ENCODE data around the gene NT5E. TPM values are rescaled to one million over a fixed set of nuclear protein-coding genes. Genes with fewer than 3 reads are reported as not detected.

Gene NT5E
- total and polyA plus RNA-seq, 7 donors, result 0.57 to 3.9 (median 2.3) TPM

- Histone ChIP-seq H3K4me1 (no peaks in the 10 kb centered on the region), H3K9me3 (no peaks in the 10 kb centered on the region), H3K4me3 (no peak overlapping the region), H3K36me3 (ENCODE audit: insufficient read depth in 1 of 2, low read depth in 1 of 2) (no peaks in the 10 kb centered on the region), H3K27me3 (ENCODE audit: insufficient read depth in 3 of 3, low read length in 2 of 3) (peaks cover 0 to 1% (median 0%) of the 10 kb centered on the region in 3 donors), H3K27ac (no peak overlapping the region)
- DNase-seq (no peak), ATAC-seq (no peak)
- intact Hi-C loops (cut with DNase I), result no loop called here
- no peak for TF ChIP-seq CTCF (IDR thresholded peaks at IDR 0.05)
Measured at GRCh38 chr6:85468326-85468725, 18.4 kb downstream of the NT5E start.

- DNase-seq (no peak), ATAC-seq (no peak)
- Histone ChIP-seq H3K4me3 (no peak overlapping the region), H3K27ac (no peak overlapping the region), H3K9me3 (no peaks in the 10 kb centered on the region), H3K4me1 (no peaks in the 10 kb centered on the region), H3K27me3 (ENCODE audit: insufficient read depth in 3 of 3, low read length in 2 of 3) (peaks cover 0 to 1% (median 0%) of the 10 kb centered on the region in 3 donors), H3K36me3 (ENCODE audit: insufficient read depth in 1 of 2, low read depth in 1 of 2) (no peaks in the 10 kb centered on the region)
- 24 to 34% (median 30%) methylated on average over 2 of the region's 2 CpGs for WGBS, 3 donors
- TF ChIP-seq CTCF (IDR thresholded peaks at IDR 0.05), result no peak
- intact Hi-C loops (cut with DNase I), result no loop called here
Measured at GRCh38 chr6:85469276-85470022, 19.6 kb downstream of the NT5E start.

GRCh38 chr6:85470023-85470410, 20.1 kb downstream of the NT5E start:
- no peak for ATAC-seq
- H3K36me3 ChIP-seq (ENCODE audit: insufficient read depth in 1 of 2, low read depth in 1 of 2), result no peaks in the 10 kb centered on the region
- 26 to 45% (median 27%) methylated on average over 2 of the region's 2 CpGs for WGBS, 3 donors
- intact Hi-C loops (cut with DNase I), result no loop called here
- no peaks in the 10 kb centered on the region for H3K27me3 ChIP-seq (ENCODE audit: insufficient read depth in 3 of 3, low read length in 2 of 3)
- H3K27ac ChIP-seq, result no peak overlapping the region
- H3K4me1 ChIP-seq, result no peaks in the 10 kb centered on the region
- no peak overlapping the region for H3K4me3 ChIP-seq
- DNase-seq, result no peak
- no peak for TF ChIP-seq CTCF (IDR thresholded peaks at IDR 0.05)
- no peaks in the 10 kb centered on the region for H3K9me3 ChIP-seq

- Histone ChIP-seq H3K27me3 (ENCODE audit: insufficient read depth in 3 of 3, low read length in 2 of 3) (no peaks in the 10 kb centered on the region), H3K4me1 (no peaks in the 10 kb centered on the region), H3K9me3 (no peaks in the 10 kb centered on the region), H3K36me3 (ENCODE audit: insufficient read depth in 1 of 2, low read depth in 1 of 2) (no peaks in the 10 kb centered on the region), H3K27ac (no peak overlapping the region), H3K4me3 (no peak overlapping the region)
- intact Hi-C loops (cut with DNase I), result no loop called here
- WGBS, 3 donors, result 74 to 91% (median 83%) methylated on average over 1 of the region's 1 CpG
- ATAC-seq (no peak), DNase-seq (no peak)
- no peak for TF ChIP-seq CTCF (IDR thresholded peaks at IDR 0.05)
Measured at GRCh38 chr6:85472744-85473143, 22.9 kb downstream of the NT5E start.

GRCh38 chr6:85473748-85474147, 23.9 kb downstream of the NT5E start:
- DNase-seq (no peak), ATAC-seq (no peak)
- Histone ChIP-seq H3K36me3 (ENCODE audit: insufficient read depth in 1 of 2, low read depth in 1 of 2) (no peaks in the 10 kb centered on the region), H3K27ac (no peak overlapping the region), H3K27me3 (ENCODE audit: insufficient read depth in 3 of 3, low read length in 2 of 3) (no peaks in the 10 kb centered on the region), H3K4me3 (no peak overlapping the region), H3K4me1 (no peaks in the 10 kb centered on the region), H3K9me3 (no peaks in the 10 kb centered on the region)
- TF ChIP-seq CTCF (IDR thresholded peaks at IDR 0.05), result no peak
- 93 to 97% (median 96%) methylated on average over 1 of the region's 1 CpG for WGBS, 3 donors
- intact Hi-C loops (cut with DNase I), result no loop called here
